ENCODE measurements around the gene PAM.

DNA sequence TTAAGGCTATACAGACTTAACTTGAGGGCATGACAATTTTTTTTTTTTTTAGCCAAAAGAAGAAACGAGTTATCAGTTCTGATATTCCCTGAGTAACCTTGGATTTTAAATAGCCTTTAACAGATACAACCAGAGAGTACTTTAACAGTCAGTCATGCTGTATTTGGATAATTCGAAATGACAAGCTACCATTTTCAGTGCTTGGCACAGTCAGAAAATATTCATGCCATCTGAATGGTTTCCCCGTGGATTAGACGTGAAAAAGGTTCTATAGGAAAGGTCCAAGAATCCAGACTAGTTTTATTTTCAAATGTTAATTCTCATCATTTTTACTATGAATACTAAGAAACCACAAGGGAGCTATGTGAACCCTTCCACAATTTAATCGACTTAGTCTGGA is 165.7 kb downstream of the PAM start:
- TF ChIP-seq, protein P1, sequence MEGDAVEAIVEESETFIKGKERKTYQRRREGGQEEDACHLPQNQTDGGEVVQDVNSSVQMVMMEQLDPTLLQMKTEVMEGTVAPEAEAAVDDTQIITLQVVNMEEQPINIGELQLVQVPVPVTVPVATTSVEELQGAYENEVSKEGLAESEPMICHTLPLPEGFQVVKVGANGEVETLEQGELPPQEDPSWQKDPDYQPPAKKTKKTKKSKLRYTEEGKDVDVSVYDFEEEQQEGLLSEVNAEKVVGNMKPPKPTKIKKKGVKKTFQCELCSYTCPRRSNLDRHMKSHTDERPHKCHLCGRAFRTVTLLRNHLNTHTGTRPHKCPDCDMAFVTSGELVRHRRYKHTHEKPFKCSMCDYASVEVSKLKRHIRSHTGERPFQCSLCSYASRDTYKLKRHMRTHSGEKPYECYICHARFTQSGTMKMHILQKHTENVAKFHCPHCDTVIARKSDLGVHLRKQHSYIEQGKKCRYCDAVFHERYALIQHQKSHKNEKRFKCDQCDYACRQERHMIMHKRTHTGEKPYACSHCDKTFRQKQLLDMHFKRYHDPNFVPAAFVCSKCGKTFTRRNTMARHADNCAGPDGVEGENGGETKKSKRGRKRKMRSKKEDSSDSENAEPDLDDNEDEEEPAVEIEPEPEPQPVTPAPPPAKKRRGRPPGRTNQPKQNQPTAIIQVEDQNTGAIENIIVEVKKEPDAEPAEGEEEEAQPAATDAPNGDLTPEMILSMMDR (IDR thresholded peaks at IDR 0.05), result no peak
- no peak for TF ChIP-seq ZFX (IDR thresholded peaks at IDR 0.05; ENCODE audit: borderline replicate concordance)

Measured in 22Rv1 (cell line).